Esophagus muscularis mucosa (tissue), 4 donors: Measurements from ENCODE around the gene TSFM. TPM values are rescaled to one million over a fixed set of nuclear protein-coding genes. Genes with fewer than 3 reads are reported as not detected.

ENCODE experiments used
- DNase-seq: peaks from one replicate; pipeline ENCODE4 v3.0.0-alpha.2; 2017; ENCODE audit errors: extremely low spot score
- H3K27ac ChIP-seq, 4 donors: fragments of 200-600 bp; sonication (generic); replicated peaks in 1 of 4; 1 replicate in 3 of 4; 2 replicates in 1 of 4; pipeline ENCODE4 v1.5.1; 2016 to 2019; ENCODE audit warnings: mild to moderate bottlenecking in 1 of 4
- H3K27me3 ChIP-seq, 4 donors: fragments of 200-600 bp; sonication (generic); one replicate each; pipeline versions ENCODE4 v1.5.1 to v1.6.0; 2016 to 2019
- H3K36me3 ChIP-seq, 4 donors: fragments of 200-600 bp; sonication (generic); one replicate each; pipeline ENCODE4 v1.5.1; 2016 to 2019
- H3K4me1 ChIP-seq, 4 donors: fragments of 200-600 bp; sonication (generic); one replicate each; pipeline ENCODE4 v1.5.1; 2016 to 2019
- H3K4me3 ChIP-seq, 4 donors: fragments of 200-600 bp; sonication (generic); 1 replicate in 2 of 4; 2 replicates in 2 of 4; pipeline ENCODE4 v1.5.1; 2016 to 2019; ENCODE audit warnings: mild to moderate bottlenecking in 4 of 4, moderate library complexity in 1 of 4
- H3K9me3 ChIP-seq, 4 donors: fragments of 200-600 bp; sonication (generic); 1 replicate in 3 of 4; 2 replicates in 1 of 4; pipeline ENCODE4 v1.5.1; 2016 to 2019
- EP300 ChIP-seq: sonication (generic); formaldehyde crosslinking; IDR thresholded peaks from one replicate; pipeline ENCODE4 v1.6.1; 2017; ENCODE audit warnings: antibody characterized with exemption
- POLR2A ChIP-seq: fragments of 450-650 bp; IDR thresholded peaks from one replicate; pipeline ENCODE4 v1.6.1; 2017; ENCODE audit warnings: antibody characterized with exemption, moderate library complexity, mild to moderate bottlenecking, low read depth
- POLR2AphosphoS5 ChIP-seq, 2 donors: sonication (generic); formaldehyde crosslinking; IDR thresholded peaks; one replicate each; pipeline ENCODE4 v1.6.1; 2017; ENCODE audit warnings: antibody characterized with exemption in 2 of 2
- WGBS: methylation state at CpG from one replicate; pipeline ENCODE4 v1.1.5; 2018; 5-methylcytosine and 5-hydroxymethylcytosine counted together
- intact Hi-C: fragments of 100-400 bp; cut with DNase I; formaldehyde crosslinking; loops from one replicate; pipeline ENCODE4 v1.15.1; 2023
- total RNA-seq, 4 donors: library from RNA; depleted of rRNA; stranded (reverse); fragments of >200 nt; gene quantifications; one replicate each; pipeline versions ENCODE4 v1.1.0 to v1.2.1, GENCODE V29; 2016
- TF ChIP-seq, protein P1 (sequence below), 3 experiments: fragments of 200-600 bp in 2 of 3; fragments of 450-650 bp in 1 of 3; sonication (generic) in 2 of 3; IDR thresholded peaks; one replicate each; pipeline ENCODE4 v1.5.1; 2017 to 2019; ENCODE audit warnings: antibody characterized with exemption in 3 of 3, mild to moderate bottlenecking in 2 of 3, moderate library complexity in 1 of 3

Gene TSFM
- total RNA-seq, 4 donors from 2014 or later = 17.6 to 38.4 (median 29.2) TPM

DNA sequence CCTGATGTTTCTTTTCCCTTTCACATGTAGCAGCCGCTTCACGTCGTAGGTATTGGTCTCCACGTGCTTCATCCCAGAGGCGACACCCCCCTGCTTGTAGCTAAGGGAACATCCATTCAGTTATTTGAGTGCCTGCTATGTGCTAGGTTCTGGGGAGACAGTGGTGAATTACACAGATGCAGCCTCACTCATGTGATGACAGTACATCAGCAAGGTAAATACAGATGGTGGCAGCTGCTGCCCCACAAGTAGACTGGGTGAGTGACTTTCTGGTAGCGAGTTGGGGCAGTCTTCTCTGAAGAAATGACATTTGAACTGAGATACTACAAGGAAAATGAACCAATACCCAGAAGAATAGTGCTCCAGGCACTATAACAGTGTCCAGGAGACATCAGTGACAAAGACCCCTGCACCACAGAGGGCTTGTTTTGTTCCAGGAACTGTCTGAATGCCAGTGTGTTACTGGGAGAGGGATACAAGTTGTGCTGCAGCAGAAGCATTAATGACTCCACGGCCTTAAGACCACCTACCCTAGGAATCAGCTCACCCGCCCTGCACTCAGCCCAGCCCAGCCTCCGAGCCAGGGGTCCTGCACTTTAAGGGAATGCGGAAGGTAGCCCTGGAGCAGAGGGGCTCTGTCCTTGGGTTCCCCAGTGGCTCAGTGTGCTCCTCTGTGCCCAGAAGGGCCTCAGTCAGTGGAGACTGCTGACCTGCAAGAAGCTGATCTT is 28.6 kb downstream of the TSFM start:
- peaks cover 18 to 38% (median 28%) of the 10 kb centered on the region in 4 donors for H3K4me1 ChIP-seq
- intact Hi-C loops = no loop called here
- no peaks in the 10 kb centered on the region for H3K9me3 ChIP-seq
- H3K36me3 ChIP-seq = peaks cover 6 to 80% (median 68%) of the 10 kb centered on the region in 4 donors
- TF ChIP-seq, protein P1, sequence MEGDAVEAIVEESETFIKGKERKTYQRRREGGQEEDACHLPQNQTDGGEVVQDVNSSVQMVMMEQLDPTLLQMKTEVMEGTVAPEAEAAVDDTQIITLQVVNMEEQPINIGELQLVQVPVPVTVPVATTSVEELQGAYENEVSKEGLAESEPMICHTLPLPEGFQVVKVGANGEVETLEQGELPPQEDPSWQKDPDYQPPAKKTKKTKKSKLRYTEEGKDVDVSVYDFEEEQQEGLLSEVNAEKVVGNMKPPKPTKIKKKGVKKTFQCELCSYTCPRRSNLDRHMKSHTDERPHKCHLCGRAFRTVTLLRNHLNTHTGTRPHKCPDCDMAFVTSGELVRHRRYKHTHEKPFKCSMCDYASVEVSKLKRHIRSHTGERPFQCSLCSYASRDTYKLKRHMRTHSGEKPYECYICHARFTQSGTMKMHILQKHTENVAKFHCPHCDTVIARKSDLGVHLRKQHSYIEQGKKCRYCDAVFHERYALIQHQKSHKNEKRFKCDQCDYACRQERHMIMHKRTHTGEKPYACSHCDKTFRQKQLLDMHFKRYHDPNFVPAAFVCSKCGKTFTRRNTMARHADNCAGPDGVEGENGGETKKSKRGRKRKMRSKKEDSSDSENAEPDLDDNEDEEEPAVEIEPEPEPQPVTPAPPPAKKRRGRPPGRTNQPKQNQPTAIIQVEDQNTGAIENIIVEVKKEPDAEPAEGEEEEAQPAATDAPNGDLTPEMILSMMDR (IDR thresholded peaks at IDR 0.05) = no peak
- no peak for TF ChIP-seq POLR2AphosphoS5 (IDR thresholded peaks at IDR 0.05)
- no peak for TF ChIP-seq EP300
- no peak for TF ChIP-seq POLR2A
- WGBS = 93% methylated on average over 10 of the region's 10 CpGs
- H3K4me3 ChIP-seq = no peak overlapping the region
- H3K27ac ChIP-seq = no peak overlapping the region
- H3K27me3 ChIP-seq = no peaks in the 10 kb centered on the region
- no peak for DNase-seq

DNA sequence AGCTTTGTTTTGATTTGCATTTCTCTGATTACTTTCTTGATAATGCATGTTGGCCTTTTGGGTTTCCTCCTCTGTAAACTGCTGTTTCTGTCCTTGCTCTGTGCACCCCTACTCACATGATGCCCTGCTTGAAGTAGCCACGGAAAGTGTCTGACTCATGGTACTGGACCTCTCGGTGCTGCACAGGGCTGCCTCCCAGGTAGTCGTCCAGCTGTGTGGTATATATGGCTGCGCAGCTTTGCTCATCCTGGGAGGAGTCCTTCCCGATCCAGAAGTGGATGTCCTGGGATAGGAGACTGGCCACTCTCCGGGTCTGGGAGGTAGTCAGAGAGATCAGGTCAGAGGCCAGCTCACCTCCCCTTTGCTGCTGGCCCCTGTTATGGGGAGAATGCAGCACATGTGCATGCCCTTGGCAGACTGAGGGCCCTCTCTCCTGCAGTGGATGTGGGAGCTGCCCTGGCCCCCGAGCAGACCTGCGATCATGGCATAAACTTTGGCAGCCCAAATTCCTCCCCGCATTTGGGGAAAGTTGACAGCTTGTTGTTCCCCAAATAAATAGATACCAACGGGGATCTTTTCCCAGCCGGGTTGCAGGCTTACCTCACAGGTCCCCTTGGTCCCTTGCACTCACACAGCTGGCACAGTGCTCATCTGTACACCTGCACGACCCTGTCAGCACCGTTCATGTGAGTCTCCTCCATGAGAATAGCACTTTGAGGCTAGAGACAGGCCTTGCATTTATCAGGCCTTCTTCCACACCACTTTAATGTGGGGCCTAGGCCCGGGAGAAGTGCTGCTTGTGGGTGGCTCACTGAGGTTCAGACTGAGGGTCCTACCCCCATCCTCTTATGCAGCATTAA is 30.8 kb downstream of the TSFM start:
- Histone ChIP-seq H3K36me3 (peaks cover 0 to 58% (median 48%) of the 10 kb centered on the region in 4 donors), H3K4me3 (no peak overlapping the region), H3K9me3 (no peaks in the 10 kb centered on the region), H3K4me1 (peaks cover 40 to 59% (median 49%) of the 10 kb centered on the region in 4 donors), H3K27me3 (no peaks in the 10 kb centered on the region), H3K27ac (no peak overlapping the region)
- TF ChIP-seq, protein P1 (IDR thresholded peaks at IDR 0.05) = no peak
- TF ChIP-seq POLR2A (no peak), EP300 (no peak), POLR2AphosphoS5 (IDR thresholded peaks at IDR 0.05) (no peak)
- 92% methylated on average over 8 of the region's 14 CpGs for WGBS
- no peak for DNase-seq
- intact Hi-C loops = no loop called here

DNA sequence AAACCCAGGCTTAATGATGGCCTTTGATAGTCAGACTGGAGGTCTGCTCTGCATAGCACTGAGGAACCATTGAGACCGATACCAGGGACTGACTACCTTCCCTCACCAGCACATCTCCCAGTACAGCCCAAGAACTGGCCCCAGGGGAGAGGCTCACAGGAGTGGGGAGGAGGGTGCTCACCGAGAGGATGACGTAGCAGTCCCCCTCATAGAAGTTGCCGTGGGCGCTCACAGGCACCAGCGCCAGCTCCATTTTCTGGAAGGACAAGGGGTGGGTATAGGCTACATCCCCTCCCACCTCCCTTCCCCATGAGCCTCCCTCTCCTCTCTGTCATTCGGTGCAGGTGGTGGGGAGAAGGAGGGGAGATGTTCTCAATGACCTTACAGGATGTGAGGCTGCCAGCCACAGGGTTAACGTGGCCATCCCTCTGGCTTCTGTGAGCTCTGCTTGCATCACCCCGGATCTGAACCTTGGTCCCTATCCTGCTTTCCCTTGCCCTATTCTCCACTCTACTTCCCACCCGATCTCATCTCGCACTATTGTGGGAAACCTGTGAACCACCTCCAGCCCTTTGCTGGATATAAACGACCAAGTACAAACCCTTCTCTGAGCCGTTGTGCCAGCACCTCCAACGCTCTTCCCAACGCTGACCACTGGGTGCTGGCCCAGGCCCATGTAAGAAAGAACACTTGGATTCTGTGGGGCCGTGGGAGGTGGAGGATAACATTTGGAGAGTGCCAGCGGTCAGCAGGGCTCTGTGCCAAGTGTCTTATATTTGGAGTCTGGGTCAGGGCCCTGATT is 31.6 kb downstream of the TSFM start:
- intact Hi-C loops = no loop called here
- H3K36me3 ChIP-seq = peaks cover 0 to 54% (median 43%) of the 10 kb centered on the region in 4 donors
- no peak for TF ChIP-seq POLR2AphosphoS5 (IDR thresholded peaks at IDR 0.05)
- TF ChIP-seq POLR2A = no peak
- TF ChIP-seq EP300 = no peak
- TF ChIP-seq, protein P1 (IDR thresholded peaks at IDR 0.05) = no peak
- no peak overlapping the region for H3K27ac ChIP-seq
- no peak for DNase-seq
- H3K9me3 ChIP-seq = no peaks in the 10 kb centered on the region
- WGBS = 59% methylated on average over 17 of the region's 17 CpGs
- H3K27me3 ChIP-seq = no peaks in the 10 kb centered on the region
- H3K4me1 ChIP-seq = peaks cover 44 to 68% (median 57%) of the 10 kb centered on the region in 4 donors
- no peak overlapping the region for H3K4me3 ChIP-seq

DNA sequence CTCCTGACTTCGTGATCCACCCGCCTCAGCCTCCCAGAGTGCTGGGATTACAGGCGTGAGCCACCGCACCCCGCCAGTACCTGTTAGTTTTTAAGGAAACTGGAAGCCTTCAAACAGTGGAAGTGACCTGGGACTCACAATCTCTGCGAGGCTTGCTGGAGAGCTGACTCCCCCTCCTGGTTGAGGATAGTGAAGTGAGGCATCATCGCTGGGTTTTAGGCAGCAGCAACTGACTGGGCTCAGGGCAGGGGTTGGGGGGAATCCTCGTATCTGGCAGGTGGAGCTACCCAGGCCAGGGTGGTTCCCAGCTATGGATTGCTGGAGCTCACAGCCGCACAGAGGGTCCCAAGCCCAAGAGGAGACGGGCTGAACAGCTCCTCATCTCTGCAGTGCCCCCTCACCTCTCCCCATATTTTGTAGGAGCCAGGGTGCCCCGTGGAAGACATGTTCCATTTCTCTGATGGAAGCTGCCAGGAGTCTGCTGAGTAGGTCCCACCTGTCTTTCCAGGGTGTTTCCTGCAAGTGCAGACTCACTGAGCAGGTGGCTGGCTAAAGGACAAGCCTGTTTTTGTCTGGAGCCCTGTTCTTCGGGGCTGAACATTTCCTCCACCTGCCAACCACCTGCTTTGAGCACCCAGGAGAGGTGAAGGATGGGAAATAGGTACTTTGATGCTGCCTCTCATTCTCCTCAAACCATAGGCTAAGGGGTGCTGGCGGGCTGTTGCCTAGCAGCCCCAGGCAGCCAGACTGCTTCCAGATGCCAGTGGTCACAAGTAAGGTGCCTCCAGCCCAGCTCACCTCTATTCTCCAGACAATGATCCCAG is 32.8 kb downstream of the TSFM start:
- H3K27ac ChIP-seq = peak overlapping the region in 1 of 4 donors; percentile 16
- H3K4me3 ChIP-seq = no peak overlapping the region
- no peak for DNase-seq
- intact Hi-C loops = no loop called here
- TF ChIP-seq POLR2A (no peak), EP300 (no peak), POLR2AphosphoS5 (IDR thresholded peaks at IDR 0.05) (no peak)
- TF ChIP-seq, protein P1 (IDR thresholded peaks at IDR 0.05) = no peak
- H3K4me1 ChIP-seq = peaks cover 44 to 66% (median 64%) of the 10 kb centered on the region in 4 donors
- WGBS = 84% methylated on average over 7 of the region's 13 CpGs
- no peaks in the 10 kb centered on the region for H3K9me3 ChIP-seq
- H3K36me3 ChIP-seq = peaks cover 4 to 54% (median 42%) of the 10 kb centered on the region in 4 donors
- no peaks in the 10 kb centered on the region for H3K27me3 ChIP-seq
